MCF 10A (cell line): Measurements from ENCODE around the gene ALOX5. TPM values are rescaled to one million over a fixed set of nuclear protein-coding genes. Genes with fewer than 3 reads are reported as not detected.
"Not testable (repeated sequence)": the region's sequence is repeated elsewhere in the genome, so short reads cannot be mapped to it uniquely, and the experiment has no call there.

Source experiments
- BruUV-seq: library from RNA; stranded (reverse); fragments of 400-500 nt; replicated peaks from 2 replicates; lab custom pipeline; 2021; lab: Mats Ljungman, UMichigan
- CTCF ChIA-PET: fragments of 300-600 bp; sonication (Branson Sonifier 250); formaldehyde crosslinking; extraction: SDS; loops from one replicate; lab custom pipeline; 2021; ENCODE audit warnings: antibody characterized with exemption, inconsistent platforms; lab: Yijun Ruan, JAX
- POLR2A ChIA-PET: fragments of 300-600, 350-650 bp; sonication (Branson Sonifier 250); formaldehyde crosslinking; extraction: SDS; loops from one replicate; lab custom pipeline; 2020; ENCODE audit warnings: antibody characterized with exemption, inconsistent platforms; lab: Yijun Ruan, JAX
- DNase-seq: peaks from one replicate; pipeline ENCODE4 v3.0.0-alpha.2; 2018; ENCODE audit not compliant: unreplicated experiment
- H3K27ac Mint-ChIP-seq: one replicate; pipeline ENCODE4 v1.8.0; 2022; ENCODE audit warnings: mild to moderate bottlenecking, low read depth, mixed read lengths; ENCODE audit not compliant: unreplicated experiment
- H3K27me3 Mint-ChIP-seq: one replicate; pipeline ENCODE4 v1.8.0; 2022; ENCODE audit warnings: mixed read lengths; ENCODE audit not compliant: insufficient read depth, unreplicated experiment
- H3K36me3 Mint-ChIP-seq: one replicate; pipeline ENCODE4 v1.8.0; 2022; ENCODE audit warnings: mild to moderate bottlenecking, moderate library complexity, mixed read lengths; ENCODE audit not compliant: insufficient read depth, unreplicated experiment
- H3K4me1 Mint-ChIP-seq: one replicate; pipeline ENCODE4 v1.8.0; 2022; ENCODE audit warnings: mixed read lengths; ENCODE audit not compliant: insufficient read depth, unreplicated experiment
- H3K4me3 Mint-ChIP-seq: one replicate; pipeline ENCODE4 v1.8.0; 2022; ENCODE audit warnings: mild to moderate bottlenecking, moderate library complexity, mixed read lengths; ENCODE audit not compliant: unreplicated experiment
- H3K9me3 Mint-ChIP-seq: one replicate; pipeline ENCODE4 v1.8.0; 2022; ENCODE audit warnings: mixed read lengths; ENCODE audit not compliant: unreplicated experiment
- intact Hi-C: fragments of 100-400 bp; cut with micrococcal nuclease; formaldehyde crosslinking; loops from 2 replicates; pipeline ENCODE4 v1.14.1; 2022
- total RNA-seq: library from RNA; stranded (reverse); gene quantifications from 2 replicates; pipeline ENCODE4 v1.2.3, GENCODE V29; 2022
- TF ChIP-seq, protein P1 (sequence below): fragments of 200-600 bp; IDR thresholded peaks from one replicate; pipeline ENCODE4 v1.8.0; 2022; ENCODE audit warnings: antibody characterized with exemption, mild to moderate bottlenecking; ENCODE audit not compliant: unreplicated experiment

ALOX5 gene
- total RNA-seq, 1 experiment from 2014 or later = not detected

DNA sequence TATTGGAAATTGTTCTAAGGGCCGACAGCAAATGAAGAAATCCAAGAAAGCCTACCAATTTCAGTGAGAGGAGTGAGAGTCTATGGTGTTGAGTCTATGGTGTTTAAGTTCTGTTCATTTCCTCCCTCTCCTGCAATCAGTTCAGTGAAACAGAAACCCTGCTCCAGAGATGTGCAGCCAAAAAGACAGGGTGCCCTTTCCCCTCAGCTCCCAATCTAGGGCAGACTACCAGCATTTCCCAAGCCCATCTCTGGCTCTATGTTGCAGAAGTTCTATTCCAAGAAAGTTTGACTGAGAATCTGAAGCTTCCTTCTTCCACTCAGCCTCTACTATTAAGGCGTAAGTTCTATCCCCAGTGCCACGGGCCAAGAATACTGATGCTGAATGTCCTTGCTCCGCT, 18.5 kb upstream of the ALOX5 start:
- H3K36me3 Mint-ChIP-seq = no peaks in the 10 kb centered on the region
- CTCF ChIA-PET = interaction anchor here (1.6 kb wide), 1 partner anchor 110 kb away, joined by 4 read pairs; no protein-coding TSS in a partner anchor
- no TSS peak for BruUV-seq
- DNase-seq = no peak
- no peak overlapping the region for H3K4me3 Mint-ChIP-seq
- no peaks in the 10 kb centered on the region for H3K4me1 Mint-ChIP-seq
- POLR2A ChIA-PET = no interaction called here
- peaks cover 34% of the 10 kb centered on the region for H3K27me3 Mint-ChIP-seq
- TF ChIP-seq, protein P1, sequence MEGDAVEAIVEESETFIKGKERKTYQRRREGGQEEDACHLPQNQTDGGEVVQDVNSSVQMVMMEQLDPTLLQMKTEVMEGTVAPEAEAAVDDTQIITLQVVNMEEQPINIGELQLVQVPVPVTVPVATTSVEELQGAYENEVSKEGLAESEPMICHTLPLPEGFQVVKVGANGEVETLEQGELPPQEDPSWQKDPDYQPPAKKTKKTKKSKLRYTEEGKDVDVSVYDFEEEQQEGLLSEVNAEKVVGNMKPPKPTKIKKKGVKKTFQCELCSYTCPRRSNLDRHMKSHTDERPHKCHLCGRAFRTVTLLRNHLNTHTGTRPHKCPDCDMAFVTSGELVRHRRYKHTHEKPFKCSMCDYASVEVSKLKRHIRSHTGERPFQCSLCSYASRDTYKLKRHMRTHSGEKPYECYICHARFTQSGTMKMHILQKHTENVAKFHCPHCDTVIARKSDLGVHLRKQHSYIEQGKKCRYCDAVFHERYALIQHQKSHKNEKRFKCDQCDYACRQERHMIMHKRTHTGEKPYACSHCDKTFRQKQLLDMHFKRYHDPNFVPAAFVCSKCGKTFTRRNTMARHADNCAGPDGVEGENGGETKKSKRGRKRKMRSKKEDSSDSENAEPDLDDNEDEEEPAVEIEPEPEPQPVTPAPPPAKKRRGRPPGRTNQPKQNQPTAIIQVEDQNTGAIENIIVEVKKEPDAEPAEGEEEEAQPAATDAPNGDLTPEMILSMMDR = no peak
- no peaks in the 10 kb centered on the region for H3K9me3 Mint-ChIP-seq
- intact Hi-C loops = no loop called here
- no peak overlapping the region for H3K27ac Mint-ChIP-seq

DNA sequence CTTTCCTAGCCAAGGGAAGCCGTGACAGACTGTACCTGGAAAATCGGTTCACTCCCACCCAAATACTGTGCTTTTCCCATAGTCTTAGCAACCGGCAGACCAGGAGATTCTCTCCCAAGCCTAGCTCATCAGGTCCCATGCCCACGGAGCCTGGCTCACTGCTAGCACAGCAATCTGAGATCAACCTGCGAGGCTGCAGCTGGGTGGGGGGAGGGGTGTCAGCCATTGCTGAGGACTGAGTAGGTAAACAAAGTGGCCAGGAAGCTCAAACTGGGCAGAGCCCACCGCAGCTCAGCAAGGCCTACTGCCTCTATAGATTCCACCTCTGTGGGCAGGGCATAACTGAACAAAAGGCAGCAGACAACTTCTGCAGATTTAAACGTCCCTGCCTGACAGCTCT, 15.1 kb upstream of the ALOX5 start:
- H3K4me3 Mint-ChIP-seq, intact Hi-C loops, DNase-seq, POLR2A ChIA-PET, H3K36me3 Mint-ChIP-seq, CTCF ChIA-PET, H3K4me1 Mint-ChIP-seq, H3K9me3 Mint-ChIP-seq, H3K27ac Mint-ChIP-seq, BruUV-seq: not testable (repeated sequence)
- peaks cover 27% of the 10 kb centered on the region for H3K27me3 Mint-ChIP-seq

DNA sequence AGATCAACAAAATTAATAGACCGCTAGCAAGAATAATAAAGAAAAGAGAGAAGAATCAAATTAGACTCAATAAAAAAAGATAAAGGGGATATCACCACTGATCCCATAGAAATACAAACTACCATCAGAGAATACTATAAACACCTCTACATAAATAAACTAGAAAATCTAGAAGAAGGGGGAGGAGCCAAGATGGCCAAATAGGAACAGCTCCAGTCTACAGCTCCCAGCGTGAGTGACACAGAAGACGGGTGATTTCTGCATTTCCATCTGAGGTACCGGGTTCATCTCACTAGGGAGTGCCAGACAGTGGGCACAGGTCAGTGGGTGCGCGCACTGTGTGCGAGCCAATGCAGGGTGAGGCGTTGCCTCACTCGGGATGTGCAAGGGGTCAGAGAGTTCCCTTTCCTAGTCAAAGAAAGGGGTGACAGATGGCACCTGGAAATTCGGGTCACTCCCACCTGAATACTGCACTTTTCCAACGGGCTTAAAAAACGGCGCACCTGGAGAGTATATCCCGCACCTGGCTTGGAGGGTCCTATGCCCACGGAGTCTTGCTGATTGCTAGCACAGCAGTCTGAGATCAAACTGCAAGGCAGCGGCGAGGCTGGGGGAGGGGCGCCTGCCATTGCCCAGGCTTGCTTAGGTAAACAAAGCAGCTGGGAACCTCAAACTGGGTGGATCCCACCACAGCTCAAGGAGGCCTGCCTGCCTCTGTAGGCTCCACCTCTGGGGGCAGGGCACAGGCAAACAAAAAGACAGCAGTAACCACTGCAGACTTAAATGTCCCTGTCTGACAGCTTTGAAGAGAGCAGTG, 11.8 kb upstream of the ALOX5 start:
- DNase-seq, BruUV-seq, H3K4me3 Mint-ChIP-seq, POLR2A ChIA-PET, H3K4me1 Mint-ChIP-seq, CTCF ChIA-PET, H3K27ac Mint-ChIP-seq, H3K9me3 Mint-ChIP-seq, H3K36me3 Mint-ChIP-seq, intact Hi-C loops: not testable (repeated sequence)
- peaks cover 14% of the 10 kb centered on the region for H3K27me3 Mint-ChIP-seq

DNA sequence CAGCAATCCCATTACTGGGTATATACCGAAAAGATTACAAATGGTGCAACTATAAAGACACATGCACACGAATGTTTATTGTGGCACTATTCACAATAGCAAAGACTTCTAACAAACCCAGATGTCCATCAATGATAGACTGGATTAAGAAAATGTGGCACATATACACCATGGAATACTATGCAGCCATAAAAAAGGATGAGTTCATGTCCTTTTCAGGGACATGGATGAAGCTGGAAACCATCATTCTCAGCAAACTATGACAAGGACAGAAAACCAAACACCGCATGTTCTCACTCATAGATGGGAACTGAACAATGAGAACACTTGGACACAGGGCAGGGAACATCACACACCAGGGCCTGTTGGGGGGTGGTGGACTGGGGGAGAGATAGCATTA, 6.4 kb upstream of the ALOX5 start:
- DNase-seq, H3K4me1 Mint-ChIP-seq, intact Hi-C loops, H3K4me3 Mint-ChIP-seq, BruUV-seq, POLR2A ChIA-PET, H3K9me3 Mint-ChIP-seq, H3K36me3 Mint-ChIP-seq, H3K27ac Mint-ChIP-seq, CTCF ChIA-PET: not testable (repeated sequence)
- H3K27me3 Mint-ChIP-seq = peaks cover 52% of the 10 kb centered on the region

DNA sequence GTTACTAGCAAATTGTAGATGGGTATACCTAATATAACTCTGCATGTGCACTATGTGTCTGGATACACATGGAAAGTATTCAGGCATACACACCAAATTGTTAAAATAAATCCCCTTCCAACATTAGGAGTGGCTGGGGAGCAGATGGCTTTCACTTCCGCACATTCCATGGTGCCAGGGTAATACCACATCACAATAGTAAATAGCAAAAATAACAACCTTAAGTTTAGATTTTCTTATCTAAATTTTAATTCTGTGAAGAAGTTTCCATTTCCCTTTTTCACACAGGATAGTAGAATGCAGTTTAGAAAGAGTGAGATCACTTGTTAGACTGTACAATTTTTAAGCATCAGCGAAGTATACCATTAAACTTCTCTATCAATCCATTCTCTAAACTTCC, 5.8 kb upstream of the ALOX5 start:
- Mint-ChIP-seq H3K27me3 (peaks cover 58% of the 10 kb centered on the region), H3K4me1 (no peaks in the 10 kb centered on the region), H3K27ac (no peak overlapping the region), H3K4me3 (no peak overlapping the region), H3K9me3 (no peaks in the 10 kb centered on the region), H3K36me3 (no peaks in the 10 kb centered on the region)
- BruUV-seq = no TSS peak
- no peak for DNase-seq
- TF ChIP-seq, protein P1 = no peak
- intact Hi-C loops = no loop called here
- CTCF ChIA-PET = no interaction called here
- POLR2A ChIA-PET = no interaction called here
